ENCODE results near the gene CTSZ. TPM values are rescaled to one million over a fixed set of nuclear protein-coding genes. Genes with fewer than 3 reads are reported as not detected.
"Not testable (repeated sequence)": the region's sequence is repeated elsewhere in the genome, so short reads cannot be mapped to it uniquely, and the experiment has no call there.

The CTSZ gene
- total and polyA plus RNA-seq, 8 donors = 92.2 to 479 (median 109) TPM

- Histone ChIP-seq H3K4me3 (no peak overlapping the region), H3K27me3 (no peaks in the 10 kb centered on the region), H3K27ac (no peak overlapping the region), H3K9me3 (no peaks in the 10 kb centered on the region), H3K36me3 (no peaks in the 10 kb centered on the region), H3K4me1 (no peaks in the 10 kb centered on the region)
- DNase-seq = no peak
- no peak for TF ChIP-seq CTCF (IDR thresholded peaks at IDR 0.05)
- intact Hi-C loops (cut with DNase I) = no loop called here
- no peak for ATAC-seq
These were observed 54.0 kb downstream of the CTSZ start for GRCh38 chr20:58953050-58953449.

GRCh38 chr20:58950603-58951002 is 56.5 kb downstream of the CTSZ start:
- intact Hi-C loops (cut with DNase I) = no loop called here
- no peak for TF ChIP-seq CTCF (IDR thresholded peaks at IDR 0.05)
- no peak for DNase-seq

GRCh38 chr20:58947797-58948388 is 59.2 kb downstream of the CTSZ start:
- H3K27ac ChIP-seq; ATAC-seq; H3K27me3 ChIP-seq; H3K36me3 ChIP-seq; H3K4me3 ChIP-seq; DNase-seq; H3K4me1 ChIP-seq; H3K9me3 ChIP-seq; intact Hi-C loops (cut with DNase I): not testable (repeated sequence)

More at GRCh38 chr20:58950603-58951002, 56.5 kb downstream of the CTSZ start:
- Histone ChIP-seq H3K9me3 (no peaks in the 10 kb centered on the region), H3K36me3 (no peaks in the 10 kb centered on the region), H3K4me3 (no peak overlapping the region), H3K27ac (no peak overlapping the region), H3K4me1 (no peaks in the 10 kb centered on the region), H3K27me3 (no peaks in the 10 kb centered on the region)
- ATAC-seq = no peak

DNA sequence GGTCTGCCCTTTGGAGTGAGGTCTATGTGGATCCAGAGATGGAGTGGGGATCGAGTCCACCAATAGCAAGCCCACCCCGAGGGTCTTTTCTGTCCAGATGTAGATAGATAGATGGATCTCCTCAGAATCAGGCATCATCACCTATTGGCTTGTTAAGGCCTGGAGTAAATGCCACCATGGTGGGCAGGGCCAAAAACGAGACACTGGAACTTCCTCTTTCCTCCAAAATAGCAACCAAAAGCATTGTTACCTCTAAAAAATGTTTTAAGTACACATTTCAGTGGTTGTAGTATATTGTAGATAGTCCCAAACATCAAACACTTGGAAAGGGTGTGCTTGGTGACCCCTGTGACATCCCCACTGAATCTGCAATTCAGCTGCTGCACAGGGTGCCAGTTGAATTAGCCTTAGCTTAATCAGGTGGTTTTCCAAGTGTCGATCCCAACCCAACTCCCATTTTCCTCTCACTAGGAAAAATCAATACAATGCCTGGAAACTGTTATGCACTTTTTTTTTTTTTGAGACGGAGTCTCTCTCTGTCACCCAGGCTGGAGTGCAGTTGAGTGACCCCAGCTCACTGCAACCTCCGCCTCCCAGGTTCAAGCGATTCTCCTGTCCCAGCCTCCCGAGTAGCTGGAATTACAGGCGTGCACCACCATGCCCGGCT is 61.0 kb downstream of the CTSZ start:
- Histone ChIP-seq H3K9me3 (no peaks in the 10 kb centered on the region), H3K27me3 (no peaks in the 10 kb centered on the region), H3K36me3 (no peaks in the 10 kb centered on the region), H3K4me3 (no peak overlapping the region), H3K27ac (no peak overlapping the region), H3K4me1 (no peaks in the 10 kb centered on the region)
- intact Hi-C loops (cut with DNase I) = no loop called here
- ATAC-seq = no peak
- DNase-seq = no peak
- TF ChIP-seq CTCF (IDR thresholded peaks at IDR 0.05) = no peak

Other genes with a start within 250 kb of the CTSZ start
- gene GNAS-AS1, start 156.4 kb downstream of the CTSZ start, total RNA-seq = 1 to 10 TPM; 1.5 TPM
- gene GNAS-AS1, start 156.4 kb downstream of the CTSZ start, polyA plus RNA-seq (ENCODE audit: insufficient read length in 6 of 6) = 1 to 10 TPM in 2 of 6 donors, under 1 TPM in 4; 0.15 to 1.3 (median 0.83) TPM
- 1,000 to 10,000 TPM in 1 of 2 donors, 100 to 1,000 TPM in 1; 723 to 1,158 TPM for gene GNAS, start 154.5 kb downstream of the CTSZ start, total RNA-seq
- gene GNAS, start 154.5 kb downstream of the CTSZ start, polyA plus RNA-seq (ENCODE audit: insufficient read length in 6 of 6) = 1,000 to 10,000 TPM; 1,807 to 2,039 (median 1,951) TPM
- gene NELFCD, start 26.0 kb downstream of the CTSZ start, total RNA-seq = 10 to 100 TPM; 48.3 to 53.5 TPM
- gene NELFCD, start 26.0 kb downstream of the CTSZ start, polyA plus RNA-seq (ENCODE audit: insufficient read length in 6 of 6) = 100 to 1,000 TPM; 108 to 130 (median 120) TPM
- gene TUBB1, start 12.2 kb upstream of the CTSZ start, total RNA-seq = 1 to 10 TPM; 2.0 to 3.6 TPM
- 1 to 10 TPM; 3.3 to 5.7 (median 4.7) TPM for gene TUBB1, start 12.2 kb upstream of the CTSZ start, polyA plus RNA-seq (ENCODE audit: insufficient read length in 6 of 6)
- 10 to 100 TPM; 75.5 to 90.7 TPM for gene ATP5F1E, start 25.1 kb upstream of the CTSZ start, total RNA-seq
- gene ATP5F1E, start 25.1 kb upstream of the CTSZ start, polyA plus RNA-seq (ENCODE audit: insufficient read length in 6 of 6) = 100 to 1,000 TPM; 160 to 197 (median 174) TPM
- 10 to 100 TPM; 55.7 to 56.3 TPM for gene PRELID3B, start 35.5 kb upstream of the CTSZ start, total RNA-seq
- 10 to 100 TPM; 49.6 to 63.1 (median 54.7) TPM for gene PRELID3B, start 35.5 kb upstream of the CTSZ start, polyA plus RNA-seq (ENCODE audit: insufficient read length in 6 of 6)
- 1 to 10 TPM in 1 of 2 donors, under 1 TPM in 1; 0.38 to 1.1 TPM for gene ZNF831, start 156.6 kb upstream of the CTSZ start, total RNA-seq
- under 1 TPM; 0.13 to 0.21 (median 0.18) TPM for gene ZNF831, start 156.6 kb upstream of the CTSZ start, polyA plus RNA-seq (ENCODE audit: insufficient read length in 6 of 6)

Measured in left lung (tissue), 10 donors.